NCI-H2081 (cell line): ENCODE results near the gene PBLD.
"Not testable (repeated sequence)": the region's sequence is repeated elsewhere in the genome, so short reads cannot be mapped to it uniquely, and the experiment has no call there.

Experiments used
- DNase-seq, 2 experiments: peaks; one replicate each; lab custom pipeline; 2025; lab: John Stamatoyannopoulos, UW

PBLD gene

GRCh38 chr10:68330852-68331454 is 1.8 kb downstream of the PBLD start:
- DNase-seq: peak in 1 of 2 experiments; percentile 15

GRCh38 chr10:68329506-68329861 is 3.2 kb downstream of the PBLD start:
- no peak for DNase-seq

- DNase-seq: no peak
Measured at GRCh38 chr10:68327889-68328786, 4.6 kb downstream of the PBLD start.

GRCh38 chr10:68324396-68324795 is 8.3 kb downstream of the PBLD start:
- not testable (repeated sequence) for DNase-seq

- DNase-seq: no peak
Measured at GRCh38 chr10:68318331-68319059, 14.2 kb downstream of the PBLD start.

GRCh38 chr10:68315582-68315981 is 17.1 kb downstream of the PBLD start:
- DNase-seq: no peak

GRCh38 chr10:68314930-68315329 is 17.8 kb downstream of the PBLD start:
- DNase-seq: not testable (repeated sequence)

GRCh38 chr10:68310531-68310930 is 22.2 kb downstream of the PBLD start:
- DNase-seq: no peak

- no peak for DNase-seq
Measured at GRCh38 chr10:68305854-68306253, 26.9 kb downstream of the PBLD start.

GRCh38 chr10:68303849-68304412 is 28.8 kb downstream of the PBLD start:
- DNase-seq: no peak

- no peak for DNase-seq
Measured at GRCh38 chr10:68302871-68303270, 29.9 kb downstream of the PBLD start.

- no peak for DNase-seq
Measured at GRCh38 chr10:68302503-68302823, 30.3 kb downstream of the PBLD start.

- DNase-seq: peak; percentile 2 to 26
Measured at GRCh38 chr10:68301790-68302502, 30.8 kb downstream of the PBLD start.

GRCh38 chr10:68301301-68301700 is 31.4 kb downstream of the PBLD start:
- DNase-seq: no peak

- DNase-seq: no peak
Measured at GRCh38 chr10:68296843-68297663, 35.7 kb downstream of the PBLD start.

GRCh38 chr10:68290736-68291135 is 42.0 kb downstream of the PBLD start:
- DNase-seq: no peak

- no peak for DNase-seq
Measured at GRCh38 chr10:68288717-68289116, 44.0 kb downstream of the PBLD start.

GRCh38 chr10:68284062-68285001 is 48.4 kb downstream of the PBLD start:
- DNase-seq: no peak

GRCh38 chr10:68280758-68281157 is 52.0 kb downstream of the PBLD start:
- no peak for DNase-seq
